ENCODE measurements around the gene POLR1G.

- TF ChIP-seq, protein P1, sequence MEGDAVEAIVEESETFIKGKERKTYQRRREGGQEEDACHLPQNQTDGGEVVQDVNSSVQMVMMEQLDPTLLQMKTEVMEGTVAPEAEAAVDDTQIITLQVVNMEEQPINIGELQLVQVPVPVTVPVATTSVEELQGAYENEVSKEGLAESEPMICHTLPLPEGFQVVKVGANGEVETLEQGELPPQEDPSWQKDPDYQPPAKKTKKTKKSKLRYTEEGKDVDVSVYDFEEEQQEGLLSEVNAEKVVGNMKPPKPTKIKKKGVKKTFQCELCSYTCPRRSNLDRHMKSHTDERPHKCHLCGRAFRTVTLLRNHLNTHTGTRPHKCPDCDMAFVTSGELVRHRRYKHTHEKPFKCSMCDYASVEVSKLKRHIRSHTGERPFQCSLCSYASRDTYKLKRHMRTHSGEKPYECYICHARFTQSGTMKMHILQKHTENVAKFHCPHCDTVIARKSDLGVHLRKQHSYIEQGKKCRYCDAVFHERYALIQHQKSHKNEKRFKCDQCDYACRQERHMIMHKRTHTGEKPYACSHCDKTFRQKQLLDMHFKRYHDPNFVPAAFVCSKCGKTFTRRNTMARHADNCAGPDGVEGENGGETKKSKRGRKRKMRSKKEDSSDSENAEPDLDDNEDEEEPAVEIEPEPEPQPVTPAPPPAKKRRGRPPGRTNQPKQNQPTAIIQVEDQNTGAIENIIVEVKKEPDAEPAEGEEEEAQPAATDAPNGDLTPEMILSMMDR (conservative IDR thresholded peaks at IDR 0.05 in 1 of 2, IDR thresholded peaks at IDR 0.05 in 1 of 2; ENCODE audit: extremely low read depth in 1 of 2, insufficient read depth in 1 of 2, low read depth in 1 of 2, low read length in 2 of 2) = no peak
- no peak for TF ChIP-seq EZH2 (IDR thresholded peaks at IDR 0.05; ENCODE audit: borderline replicate concordance, low read length)
Observed at GRCh38 chr19:45362291-45362690, 44.2 kb upstream of the POLR1G start.

Data from mammary epithelial cell (primary cell).